DND-41 (cell line): Measurements from ENCODE around the gene HJV.

Source experiments
- ATAC-seq: fragments of 200-7000 bp; cut with Tn5 transposase; 3 replicates; pipeline ENCODE4 v1.9.1; 2021; ENCODE audit warnings: low read depth; ENCODE audit not compliant: insufficient read depth
- DNase-seq: peaks from one replicate; pipeline ENCODE4 v3.0.0-alpha.2; 2020
- H2AFZ ChIP-seq: 2 replicates; pipeline ENCODE4 v1.6.0; 2012; ENCODE audit warnings: low read depth, low read length
- H3K27ac ChIP-seq: 2 replicates; pipeline ENCODE4 v1.5.1; 2012; ENCODE audit warnings: low read length, inconsistent platforms
- H3K27me3 ChIP-seq: fragments of 200-600 bp; sonication (generic); 2 replicates; pipeline ENCODE4 v1.6.0; 2012; ENCODE audit warnings: low read length, mild to moderate bottlenecking, inconsistent platforms; ENCODE audit not compliant: insufficient read depth, poor library complexity
- H3K36me3 ChIP-seq: 2 replicates; pipeline ENCODE4 v1.5.1; 2012; ENCODE audit warnings: low read length, inconsistent platforms; ENCODE audit not compliant: insufficient read depth
- H3K4me1 ChIP-seq: 2 replicates; pipeline ENCODE4 v1.5.1; 2012; ENCODE audit warnings: mild to moderate bottlenecking, low read length; ENCODE audit not compliant: insufficient read depth
- H3K4me2 ChIP-seq: 2 replicates; pipeline ENCODE4 v1.6.0; 2012; ENCODE audit warnings: mild to moderate bottlenecking, moderate library complexity, low read length, inconsistent platforms; ENCODE audit not compliant: insufficient read depth
- H3K4me3 ChIP-seq, 2 experiments: fragments of 200-600 bp in 1 of 2; shearing (Covaris generic) in 1 of 2; 2 replicates each; pipeline ENCODE4 v1.5.1; 2012 to 2016; ENCODE audit warnings: inconsistent platforms in 2 of 2, low read length in 2 of 2, mild to moderate bottlenecking in 2 of 2, low read depth in 1 of 2, moderate library complexity in 1 of 2
- H3K79me2 ChIP-seq: 2 replicates; pipeline ENCODE4 v1.6.0; 2012; ENCODE audit warnings: low read length, inconsistent platforms; ENCODE audit not compliant: insufficient read depth
- H3K9ac ChIP-seq: 2 replicates; pipeline ENCODE4 v1.6.0; 2012; ENCODE audit warnings: low read depth, mild to moderate bottlenecking, inconsistent platforms, low read length, moderate library complexity
- H3K9me3 ChIP-seq: 2 replicates; pipeline ENCODE4 v1.5.1; 2012; ENCODE audit warnings: low read length, moderate library complexity, mild to moderate bottlenecking, inconsistent platforms; ENCODE audit not compliant: insufficient read depth, severe bottlenecking
- H4K20me1 ChIP-seq: 2 replicates; pipeline ENCODE4 v1.6.0; 2012; ENCODE audit warnings: low read length; ENCODE audit not compliant: insufficient read depth
- CTCF ChIP-seq: IDR thresholded peaks from 2 replicates; pipeline ENCODE4 v1.5.1; 2012; ENCODE audit warnings: borderline replicate concordance, low read length, moderate library complexity, mild to moderate bottlenecking; ENCODE audit not compliant: poor library complexity, severe bottlenecking; ENCODE audit errors: extremely low read depth
- EZH2 ChIP-seq: IDR thresholded peaks from 3 replicates; pipeline ENCODE4 v1.6.1; 2012; ENCODE audit warnings: borderline replicate concordance, low read depth, mild to moderate bottlenecking, moderate library complexity, low read length, inconsistent platforms; ENCODE audit not compliant: severe bottlenecking

HJV gene

GRCh38 chr1:146010126-146010738, 11.3 kb downstream of the HJV start:
- no peak overlapping the region for H3K27ac ChIP-seq
- no peak overlapping the region for H3K9ac ChIP-seq
- H2AFZ ChIP-seq: no peak overlapping the region
- ATAC-seq (no peak), DNase-seq (no peak)
- no peak overlapping the region for H3K4me3 ChIP-seq
- no peaks in the 10 kb centered on the region for H4K20me1 ChIP-seq
- H3K4me2 ChIP-seq: no peak overlapping the region
- no peaks in the 10 kb centered on the region for H3K79me2 ChIP-seq
- TF ChIP-seq CTCF: no peak
- TF ChIP-seq EZH2: no peak
- H3K4me1 ChIP-seq: peaks cover 21% of the 10 kb centered on the region
- peaks cover 3% of the 10 kb centered on the region for H3K27me3 ChIP-seq
- H3K36me3 ChIP-seq: no peaks in the 10 kb centered on the region
- no peaks in the 10 kb centered on the region for H3K9me3 ChIP-seq

- Histone ChIP-seq H3K27ac (peak overlapping the region; percentile 96), H3K36me3 (no peaks in the 10 kb centered on the region), H3K79me2 (no peaks in the 10 kb centered on the region), H3K4me1 (peaks cover 16% of the 10 kb centered on the region), H3K9ac (peak overlapping the region; percentile 51; the same call in 1 of the 2 replicates), H3K4me3 (no peak overlapping the region), H3K4me2 (no peak overlapping the region), H2AFZ (no peak overlapping the region), H3K27me3 (no peaks in the 10 kb centered on the region), H4K20me1 (no peaks in the 10 kb centered on the region), H3K9me3 (no peaks in the 10 kb centered on the region)
- DNase-seq (no peak), ATAC-seq (no peak)
- no peak for TF ChIP-seq CTCF
- TF ChIP-seq EZH2: no peak
These were observed 13.9 kb downstream of the HJV start for GRCh38 chr1:146007489-146008133.

- no peaks in the 10 kb centered on the region for H3K36me3 ChIP-seq
- TF ChIP-seq CTCF: no peak
- TF ChIP-seq EZH2: no peak
- no peak overlapping the region for H3K4me3 ChIP-seq
- no peak overlapping the region for H3K9ac ChIP-seq
- H3K9me3 ChIP-seq: no peaks in the 10 kb centered on the region
- DNase-seq (no peak), ATAC-seq (no peak)
- no peaks in the 10 kb centered on the region for H4K20me1 ChIP-seq
- no peaks in the 10 kb centered on the region for H3K27me3 ChIP-seq
- 0 out of 2 replicates have a peak, but pooled peaks cover 1% of the 10 kb centered on the region for H3K79me2 ChIP-seq
- peaks cover 43% of the 10 kb centered on the region for H3K4me1 ChIP-seq
- no peak overlapping the region for H2AFZ ChIP-seq
- no peak overlapping the region for H3K27ac ChIP-seq
- H3K4me2 ChIP-seq: no peak overlapping the region
These were observed 19.8 kb downstream of the HJV start for GRCh38 chr1:146001709-146002108.
